Neutrophil (primary cell): ENCODE measurements around the gene NKG7.

Source experiments
- H3K27ac ChIP-seq: fragments of 200-600 bp; sonication (generic); 2 replicates; pipeline ENCODE4 v1.5.1; 2016; ENCODE audit warnings: mild to moderate bottlenecking, moderate library complexity
- H3K27me3 ChIP-seq: fragments of 200-600 bp; sonication (generic); 2 replicates; pipeline ENCODE4 v1.6.0; 2016; ENCODE audit warnings: mild to moderate bottlenecking
- H3K36me3 ChIP-seq: fragments of 200-600 bp; sonication (generic); 2 replicates; pipeline ENCODE4 v1.5.1; 2017
- H3K4me1 ChIP-seq, 2 experiments: fragments of 200-600 bp in 1 of 2; sonication (generic) in 1 of 2; 1 replicate in 1 of 2; 2 replicates in 1 of 2; pipeline versions ENCODE4 v1.5.1 to v1.6.1; 2013 to 2016; ENCODE audit warnings: low read depth in 1 of 2, low read length in 1 of 2, mild to moderate bottlenecking in 1 of 2, moderate library complexity in 1 of 2; ENCODE audit not compliant: control insufficient read depth in 1 of 2, insufficient read depth in 1 of 2
- H3K4me3 ChIP-seq, 2 experiments: fragments of 200-600 bp in 1 of 2; sonication (generic) in 1 of 2; 1 replicate in 1 of 2; 2 replicates in 1 of 2; pipeline ENCODE4 v1.5.1; 2013 to 2016; ENCODE audit warnings: low read depth in 1 of 2, low read length in 1 of 2, mild to moderate bottlenecking in 1 of 2, moderate library complexity in 1 of 2
- H3K9me3 ChIP-seq: fragments of 200-600 bp; sonication (generic); 2 replicates; pipeline ENCODE4 v1.5.1; 2016
- CTCF ChIP-seq: fragments of 200-600 bp; sonication (generic); IDR thresholded peaks from 2 replicates; pipeline ENCODE4 v1.5.1; 2016; ENCODE audit warnings: antibody characterized with exemption

Gene NKG7

GRCh38 chr19:51375504-51376221 lies 3.2 kb upstream of the NKG7 start:
- H3K27me3 ChIP-seq, result no peaks in the 10 kb centered on the region
- H3K9me3 ChIP-seq, result no peaks in the 10 kb centered on the region
- no peak for TF ChIP-seq CTCF
- no peaks in the 10 kb centered on the region for H3K36me3 ChIP-seq
- H3K27ac ChIP-seq, result peak overlapping the region; percentile 85
- H3K4me3 ChIP-seq, result no peak overlapping the region
- H3K4me1 ChIP-seq, result peaks cover 57 to 63% of the 10 kb centered on the region in 2 experiments

GRCh38 chr19:51372021-51372648 lies 319 bp downstream of the NKG7 start:
- H3K36me3 ChIP-seq, result no peaks in the 10 kb centered on the region
- peak overlapping the region; percentile 85 for H3K27ac ChIP-seq
- TF ChIP-seq CTCF, result no peak
- no peaks in the 10 kb centered on the region for H3K27me3 ChIP-seq
- peak overlapping the region; percentile 24 to 48 for H3K4me3 ChIP-seq
- H3K9me3 ChIP-seq, result no peaks in the 10 kb centered on the region
- peaks cover 86 to 92% of the 10 kb centered on the region in 2 experiments for H3K4me1 ChIP-seq

GRCh38 chr19:51371186-51371690 lies 1.2 kb downstream of the NKG7 start:
- TF ChIP-seq CTCF, result no peak
- Histone ChIP-seq H3K36me3 (no peaks in the 10 kb centered on the region), H3K27ac (peak overlapping the region; percentile 85), H3K9me3 (no peaks in the 10 kb centered on the region), H3K4me1 (peaks cover 88 to 93% of the 10 kb centered on the region in 2 experiments), H3K4me3 (peak overlapping the region in 1 of 2 experiments; percentile 48), H3K27me3 (no peaks in the 10 kb centered on the region)

- no peak for TF ChIP-seq CTCF
- Histone ChIP-seq H3K4me1 (peaks cover 86 to 90% of the 10 kb centered on the region in 2 experiments), H3K27ac (peak overlapping the region; percentile 85), H3K9me3 (no peaks in the 10 kb centered on the region), H3K4me3 (no peak overlapping the region), H3K27me3 (no peaks in the 10 kb centered on the region), H3K36me3 (no peaks in the 10 kb centered on the region)
Measured at GRCh38 chr19:51370230-51370629, 2.2 kb downstream of the NKG7 start.

- H3K27me3 ChIP-seq, result no peaks in the 10 kb centered on the region
- peak within 1 kb of the TSS; percentile 86 for H3K27ac ChIP-seq
- peaks cover 73 to 82% of the 10 kb centered on the region in 2 experiments for H3K4me1 ChIP-seq
- no peaks in the 10 kb centered on the region for H3K36me3 ChIP-seq
- no peaks in the 10 kb centered on the region for H3K9me3 ChIP-seq
- peak within 1 kb of the TSS; percentile 90 to 96 for H3K4me3 ChIP-seq
- TF ChIP-seq CTCF, result no peak
Measured at GRCh38 chr19:51368366-51369282, 3.8 kb downstream of the NKG7 start, which contains the start of gene CLDND2. Gene CLDND2 (minus strand): TSS chr19:51369003. CDS start chr19:51368577, 426 bp downstream.
